Prostate gland (tissue), 2 donors: ENCODE data around the gene SH3RF2.

ENCODE experiments used
- CTCF ChIP-seq, 4 experiments: fragments of 200-600 bp in 2 of 4; fragments of 450-650 bp in 2 of 4; sonication (generic) in 2 of 4; IDR thresholded peaks; 1 replicate in 3 of 4; 2 replicates in 1 of 4; pipeline ENCODE4 v1.5.1; 2016 to 2019; ENCODE audit warnings: antibody characterized with exemption in 4 of 4, mild to moderate bottlenecking in 2 of 4, moderate library complexity in 2 of 4
- POLR2A ChIP-seq: fragments of 450-650 bp; IDR thresholded peaks from one replicate; pipeline ENCODE4 v1.6.1; 2016; ENCODE audit warnings: antibody characterized with exemption, mild to moderate bottlenecking

- TF ChIP-seq CTCF (IDR thresholded peaks at IDR 0.05) (no peak), POLR2A (no peak)
Measured at GRCh38 chr5:145987856-145988255, 51.5 kb downstream of the SH3RF2 start.
